Endothelial cell of umbilical vein (primary cell): ENCODE data around the gene CPTP. TPM values are rescaled to one million over a fixed set of nuclear protein-coding genes. Genes with fewer than 3 reads are reported as not detected.

ENCODE experiments used
- BruUV-seq: library from RNA; stranded (reverse); fragments of 400-500 nt; replicated peaks from 2 replicates; lab custom pipeline; 2021; lab: Mats Ljungman, UMichigan
- CTCF ChIA-PET: fragments of 300-600, 350-600 bp; sonication (Branson Sonifier 250); formaldehyde crosslinking; loops from one replicate; lab custom pipeline; 2021; ENCODE audit warnings: antibody characterized with exemption, inconsistent platforms; lab: Charles Lee
- POLR2A ChIA-PET: fragments of 300-600, 350-600 bp; sonication (Branson Sonifier 250); formaldehyde crosslinking; loops from one replicate; lab custom pipeline; 2021; ENCODE audit warnings: antibody characterized with exemption, inconsistent platforms; lab: Charles Lee
- DNase-seq: peaks from one replicate; pipeline ENCODE4 v3.0.0-alpha.2; 2011; ENCODE audit warnings: low read depth, low spot score
- FAIRE-seq: peaks from 2 replicates; lab custom pipeline; 2011; peaks lifted over from hg19 to GRCh38; lab: Jason Lieb, UNC
- H2AFZ ChIP-seq: 2 replicates; pipeline ENCODE4 v1.6.0; 2012; ENCODE audit warnings: low read depth, low read length, control low read depth, inconsistent platforms
- H3K27ac ChIP-seq: 2 replicates; pipeline ENCODE4 v1.5.1; 2011; ENCODE audit warnings: low read depth, mild to moderate bottlenecking, control low read depth, low read length, moderate library complexity; ENCODE audit not compliant: insufficient read depth
- H3K27me3 ChIP-seq, 2 experiments: 2 replicates each; pipeline versions ENCODE4 v1.6.0 to v1.6.1; 2011; ENCODE audit warnings: low read length in 2 of 2, mixed read lengths in 1 of 2; ENCODE audit not compliant: control insufficient read depth in 2 of 2, insufficient read depth in 2 of 2
- H3K36me3 ChIP-seq, 2 experiments: 2 replicates in 1 of 2; 3 replicates in 1 of 2; pipeline ENCODE4 v1.5.1; 2011; ENCODE audit warnings: low read length in 2 of 2, mild to moderate bottlenecking in 1 of 2, moderate library complexity in 1 of 2; ENCODE audit not compliant: control insufficient read depth in 2 of 2, insufficient read depth in 2 of 2; ENCODE audit errors: extremely low read depth in 1 of 2
- H3K4me1 ChIP-seq: 3 replicates; pipeline ENCODE4 v1.5.1; 2011; ENCODE audit warnings: mild to moderate bottlenecking, low read length; ENCODE audit not compliant: control insufficient read depth, insufficient read depth; ENCODE audit errors: extremely low read depth
- H3K4me2 ChIP-seq: 2 replicates; pipeline ENCODE4 v1.6.1; 2011; ENCODE audit warnings: low read length, control low read depth, mixed read lengths; ENCODE audit not compliant: insufficient read depth
- H3K4me3 ChIP-seq, 3 experiments: fragments of 200-600 bp in 1 of 3; sonication (generic), shearing (Covaris generic) in 1 of 3; replicated peaks in 1 of 3; 2 replicates each; pipeline ENCODE4 v1.5.1; 2011 to 2016; ENCODE audit warnings: control low read depth in 3 of 3, low read length in 3 of 3, mild to moderate bottlenecking in 2 of 3, inconsistent platforms in 1 of 3, low read depth in 1 of 3, moderate library complexity in 1 of 3; ENCODE audit not compliant: insufficient read depth in 1 of 3
- H3K79me2 ChIP-seq: 2 replicates; pipeline ENCODE4 v1.6.0; 2012; ENCODE audit warnings: low read length, inconsistent platforms; ENCODE audit not compliant: control insufficient read depth, insufficient read depth
- H3K9ac ChIP-seq: replicated peaks from 2 replicates; pipeline ENCODE3; 2011; ENCODE audit warnings: low read length, control low read depth; ENCODE audit not compliant: insufficient read depth; ENCODE audit errors: extremely low read depth
- H3K9me1 ChIP-seq: replicated peaks from 3 replicates; pipeline ENCODE4 v1.6.0; 2011; ENCODE audit warnings: mild to moderate bottlenecking, low read length; ENCODE audit not compliant: control insufficient read depth, insufficient read depth; ENCODE audit errors: extremely low read depth
- H3K9me3 ChIP-seq: replicated peaks from 2 replicates; pipeline ENCODE4 v1.5.1; 2012; ENCODE audit warnings: low read length, inconsistent platforms; ENCODE audit not compliant: control insufficient read depth, insufficient read depth
- H4K20me1 ChIP-seq: replicated peaks from 2 replicates; pipeline ENCODE3; 2011; ENCODE audit warnings: mild to moderate bottlenecking, low read length; ENCODE audit not compliant: control insufficient read depth, insufficient read depth; ENCODE audit errors: extremely low read depth
- EZH2 ChIP-seq: IDR thresholded peaks from 2 replicates; pipeline ENCODE4 v1.6.1; 2012; ENCODE audit warnings: borderline replicate concordance, low read depth, mild to moderate bottlenecking, moderate library complexity, low read length, inconsistent platforms; ENCODE audit not compliant: severe bottlenecking
- FOS ChIP-seq: IDR thresholded peaks from 2 replicates; pipeline ENCODE4 v1.6.1; 2011; ENCODE audit warnings: mild to moderate bottlenecking, low read length, moderate library complexity, borderline replicate concordance; ENCODE audit not compliant: insufficient read depth
- GATA2 ChIP-seq: IDR thresholded peaks from 2 replicates; pipeline ENCODE4 v1.7.0; 2011; ENCODE audit warnings: low read depth, mild to moderate bottlenecking, moderate library complexity, mixed read lengths, low read length; ENCODE audit not compliant: insufficient read length, insufficient read depth
- JUN ChIP-seq: IDR thresholded peaks from 2 replicates; pipeline ENCODE4 v1.6.1; 2011; ENCODE audit warnings: borderline replicate concordance, low read depth; ENCODE audit not compliant: insufficient read length, insufficient read depth
- MYC ChIP-seq: IDR thresholded peaks from one replicate; pipeline ENCODE4 v1.6.1; 2011; ENCODE audit warnings: mild to moderate bottlenecking, low read depth, low read length
- POLR2A ChIP-seq: IDR thresholded peaks from 2 replicates; pipeline ENCODE4 v1.6.1; 2012; ENCODE audit warnings: low read depth, mild to moderate bottlenecking, control low read depth, low read length
- POLR2AphosphoS5 ChIP-seq: IDR thresholded peaks from 2 replicates; pipeline ENCODE4 v1.6.1; 2012; ENCODE audit warnings: low read depth, mild to moderate bottlenecking, control low read depth, low read length, moderate library complexity; ENCODE audit not compliant: insufficient read depth
- dilution Hi-C: fragments of 300-500 bp; cut with MboI; formaldehyde crosslinking; loops from one replicate; pipeline ENCODE4 v1.15.0; 2019; ENCODE audit warnings: low sequenced_read_pairs; ENCODE audit not compliant: extremely low pct_ligation_motif_present
- intact Hi-C: fragments of 100-400 bp; cut with micrococcal nuclease; formaldehyde crosslinking; loops from one replicate; pipeline ENCODE4 v1.10.0; 2022
- polyA plus RNA-seq, 4 experiments: library from polyadenylated mRNA; depleted of rRNA in 3 of 4; stranded (reverse) in 3 of 4; unstranded in 1 of 4; fragments of >200 nt; gene quantifications; 2 replicates each; pipeline versions ENCODE4 v1.2.1 to v1.2.3, GENCODE V29; 2011 to 2012; ENCODE audit warnings: missing spikeins in 1 of 4
- total RNA-seq: library from RNA; stranded (reverse); gene quantifications from 2 replicates; pipeline ENCODE4 v1.2.3, GENCODE V29; 2021
- TF ChIP-seq, protein P1 (sequence below), 2 donors: IDR thresholded peaks; 1 replicate in 1 of 2; 2 replicates in 1 of 2; pipeline ENCODE4 v1.5.1; 2011; ENCODE audit warnings: low read length in 2 of 2, mild to moderate bottlenecking in 2 of 2, moderate library complexity in 2 of 2, control low read depth in 1 of 2, inconsistent platforms in 1 of 2, low read depth in 1 of 2; ENCODE audit not compliant: insufficient read depth in 1 of 2; ENCODE audit errors: extremely low read depth in 1 of 2
- TF ChIP-seq, protein P2 (sequence below): IDR thresholded peaks from 2 replicates; pipeline ENCODE4 v1.6.1; 2011; ENCODE audit not compliant: insufficient read depth, insufficient read length

CPTP gene
- total and polyA plus RNA-seq, 2 donors (not counting 3 experiments of a cell fraction or from before 2014, with no cell fraction given), result 20.9 to 29.5 TPM

DNA sequence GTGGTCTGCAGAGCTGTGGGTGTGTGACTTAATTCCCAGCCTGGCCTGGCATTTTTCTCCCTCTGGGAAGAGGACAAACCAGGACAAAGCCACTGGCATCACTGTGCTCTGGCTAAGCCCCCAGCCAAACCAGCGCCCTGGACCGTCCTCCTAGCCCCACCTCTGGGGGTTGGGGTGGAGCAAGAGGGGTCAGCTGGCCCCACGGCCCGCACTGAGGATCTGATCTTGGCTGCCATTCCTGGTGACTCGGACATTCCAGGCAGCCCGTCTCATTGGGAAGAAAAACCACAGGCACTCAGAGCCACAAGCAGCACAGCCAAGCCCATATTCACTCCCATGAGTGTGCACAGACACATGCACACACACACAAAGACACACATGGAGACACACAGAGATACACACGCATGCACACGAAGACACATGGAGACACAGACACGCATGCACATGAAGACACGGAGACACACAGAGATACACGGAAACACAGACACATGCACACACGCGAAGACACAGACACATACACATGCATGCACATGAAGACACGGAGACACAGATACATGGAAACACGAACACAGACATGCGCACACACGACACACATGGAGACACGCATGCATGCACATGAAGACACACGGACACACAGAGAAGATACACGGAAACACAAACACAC lies 36.0 kb downstream of the CPTP start:
- Histone ChIP-seq H3K4me1 (no peaks in the 10 kb centered on the region), H3K36me3 (no peaks in the 10 kb centered on the region), H3K27ac (no peak overlapping the region), H3K4me3 (no peak overlapping the region), H3K4me2 (no peak overlapping the region), H3K79me2 (no peaks in the 10 kb centered on the region), H2AFZ (no peak overlapping the region), H3K9me3 (no peaks in the 10 kb centered on the region), H4K20me1 (no peaks in the 10 kb centered on the region), H3K27me3 (no peaks in the 10 kb centered on the region), H3K9me1 (no peaks in the 10 kb centered on the region), H3K9ac (no peak overlapping the region)
- ChIA-PET CTCF (no interaction called here), POLR2A (no interaction called here)
- dilution Hi-C loops (no loop called here), intact Hi-C loops (no loop called here)
- DNase-seq, result no peak
- TF ChIP-seq GATA2, result peak; percentile 21
- no peak for TF ChIP-seq MYC
- peak; percentile 62 for FAIRE-seq
- no TSS peak for BruUV-seq

DNA sequence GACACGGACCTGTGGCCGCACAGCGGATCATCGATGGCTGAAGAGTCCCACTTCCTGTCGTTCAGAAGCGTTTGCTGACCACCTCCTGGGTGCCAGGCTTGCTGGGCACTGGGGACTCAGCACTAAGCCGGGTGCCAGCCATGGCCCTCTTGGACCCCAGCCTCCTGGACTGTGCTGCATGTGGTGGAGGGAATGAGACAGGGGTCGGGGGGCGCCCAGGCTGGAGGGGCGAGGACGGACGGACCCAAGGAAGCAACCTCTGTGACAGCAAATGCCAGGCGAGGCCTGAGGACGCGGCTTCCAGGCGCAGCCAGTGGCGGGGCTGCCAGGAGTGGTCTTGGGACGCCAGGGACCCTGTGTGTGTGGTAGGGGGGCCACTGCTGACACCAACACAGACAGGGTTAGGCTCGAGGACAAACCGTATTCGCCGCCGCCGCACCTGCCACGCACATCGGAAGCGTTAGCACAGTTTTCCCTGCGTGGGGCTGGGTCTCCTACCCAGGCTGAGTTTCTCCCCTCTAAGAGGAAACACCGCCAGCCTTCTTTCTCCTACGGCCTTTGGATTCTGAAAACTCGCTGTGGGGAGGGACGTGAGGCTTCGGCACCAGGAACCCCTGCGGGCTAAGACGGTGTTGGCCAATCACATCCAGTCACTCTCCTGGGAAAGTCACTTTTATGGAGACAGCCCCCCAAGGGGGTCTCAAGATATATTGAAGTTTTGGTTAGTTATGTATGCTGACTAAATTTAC lies 36.8 kb downstream of the CPTP start:
- H3K79me2 ChIP-seq, result no peaks in the 10 kb centered on the region
- no peak overlapping the region for H3K4me3 ChIP-seq
- no peak overlapping the region for H2AFZ ChIP-seq
- DNase-seq (no peak), FAIRE-seq (no peak)
- H4K20me1 ChIP-seq, result no peaks in the 10 kb centered on the region
- H3K27me3 ChIP-seq, result no peaks in the 10 kb centered on the region
- no TSS peak for BruUV-seq
- ChIA-PET CTCF (interaction anchor here (1.6 kb wide), 1 partner anchor 11 kb away, joined by 5 read pairs; no protein-coding TSS in a partner anchor), POLR2A (no interaction called here)
- no peak overlapping the region for H3K27ac ChIP-seq
- no peaks in the 10 kb centered on the region for H3K9me1 ChIP-seq
- H3K36me3 ChIP-seq, result no peaks in the 10 kb centered on the region
- no peak overlapping the region for H3K4me2 ChIP-seq
- no peak overlapping the region for H3K9ac ChIP-seq
- H3K9me3 ChIP-seq, result peaks cover 3% of the 10 kb centered on the region
- dilution Hi-C loops (no loop called here), intact Hi-C loops (no loop called here)
- H3K4me1 ChIP-seq, result no peaks in the 10 kb centered on the region
- no peak for TF ChIP-seq GATA2
- no peak for TF ChIP-seq EZH2
- TF ChIP-seq FOS, result no peak
- TF ChIP-seq POLR2AphosphoS5, result no peak
- no peak for TF ChIP-seq JUN
- TF ChIP-seq, protein P1, sequence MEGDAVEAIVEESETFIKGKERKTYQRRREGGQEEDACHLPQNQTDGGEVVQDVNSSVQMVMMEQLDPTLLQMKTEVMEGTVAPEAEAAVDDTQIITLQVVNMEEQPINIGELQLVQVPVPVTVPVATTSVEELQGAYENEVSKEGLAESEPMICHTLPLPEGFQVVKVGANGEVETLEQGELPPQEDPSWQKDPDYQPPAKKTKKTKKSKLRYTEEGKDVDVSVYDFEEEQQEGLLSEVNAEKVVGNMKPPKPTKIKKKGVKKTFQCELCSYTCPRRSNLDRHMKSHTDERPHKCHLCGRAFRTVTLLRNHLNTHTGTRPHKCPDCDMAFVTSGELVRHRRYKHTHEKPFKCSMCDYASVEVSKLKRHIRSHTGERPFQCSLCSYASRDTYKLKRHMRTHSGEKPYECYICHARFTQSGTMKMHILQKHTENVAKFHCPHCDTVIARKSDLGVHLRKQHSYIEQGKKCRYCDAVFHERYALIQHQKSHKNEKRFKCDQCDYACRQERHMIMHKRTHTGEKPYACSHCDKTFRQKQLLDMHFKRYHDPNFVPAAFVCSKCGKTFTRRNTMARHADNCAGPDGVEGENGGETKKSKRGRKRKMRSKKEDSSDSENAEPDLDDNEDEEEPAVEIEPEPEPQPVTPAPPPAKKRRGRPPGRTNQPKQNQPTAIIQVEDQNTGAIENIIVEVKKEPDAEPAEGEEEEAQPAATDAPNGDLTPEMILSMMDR (IDR thresholded peaks at IDR 0.05; ENCODE audit: extremely low read depth in 1 of 2, insufficient read depth in 1 of 2, low read depth in 1 of 2, low read length in 2 of 2), result no peak
- no peak for TF ChIP-seq POLR2A
- TF ChIP-seq MYC, result no peak
- TF ChIP-seq, protein P2, sequence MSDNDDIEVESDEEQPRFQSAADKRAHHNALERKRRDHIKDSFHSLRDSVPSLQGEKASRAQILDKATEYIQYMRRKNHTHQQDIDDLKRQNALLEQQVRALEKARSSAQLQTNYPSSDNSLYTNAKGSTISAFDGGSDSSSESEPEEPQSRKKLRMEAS, result no peak
